SK-N-MC (cell line): ENCODE data around the gene KRTAP16-1.
"Not testable (repeated sequence)": the region's sequence is repeated elsewhere in the genome, so short reads cannot be mapped to it uniquely, and the experiment has no call there.

Experiments used
- DNase-seq: peaks from one replicate; pipeline ENCODE4 v3.0.0-alpha.2; 2011; ENCODE audit warnings: low read depth, low spot score
- H3K27ac ChIP-seq: fragments of 200-600 bp; sonication (generic); 2 replicates; pipeline ENCODE4 v1.5.1; 2016; ENCODE audit warnings: mixed run types
- H3K36me3 ChIP-seq: fragments of 200-600 bp; sonication (generic); 2 replicates; pipeline ENCODE4 v1.6.1; 2017; ENCODE audit warnings: antibody characterized with exemption, low read length, mixed read lengths; ENCODE audit not compliant: insufficient read depth
- H3K4me3 ChIP-seq: fragments of 200-600 bp; sonication (generic); 2 replicates; pipeline ENCODE4 v1.5.1; 2016
- H3K9ac ChIP-seq: fragments of 200-600 bp; sonication (generic); 2 replicates; pipeline ENCODE4 v1.8.0; 2017; ENCODE audit warnings: mixed run types, mixed read lengths; ENCODE audit not compliant: insufficient read length
- H3K9me3 ChIP-seq: fragments of 200-600 bp; sonication (generic); 2 replicates; pipeline ENCODE4 v1.6.1; 2017; ENCODE audit warnings: low read depth, mild to moderate bottlenecking, antibody characterized with exemption, low read length, moderate library complexity, mixed read lengths
- EZH2 ChIP-seq: fragments of 200-600 bp; sonication (generic); IDR thresholded peaks from one replicate; pipeline ENCODE4 v1.6.1; 2017; ENCODE audit warnings: antibody characterized with exemption
- FOXP2 ChIP-seq: optimal IDR thresholded peaks from 2 replicates; pipeline ENCODE3; 2011; ENCODE audit warnings: mild to moderate bottlenecking, moderate library complexity; ENCODE audit not compliant: insufficient read depth; ENCODE audit errors: extremely low read length, control extremely low read depth
- POLR2AphosphoS5 ChIP-seq: IDR thresholded peaks from 2 replicates; pipeline ENCODE4 v1.6.1; 2012; ENCODE audit warnings: mild to moderate bottlenecking, low read depth, low read length, borderline replicate concordance

Gene KRTAP16-1

DNA sequence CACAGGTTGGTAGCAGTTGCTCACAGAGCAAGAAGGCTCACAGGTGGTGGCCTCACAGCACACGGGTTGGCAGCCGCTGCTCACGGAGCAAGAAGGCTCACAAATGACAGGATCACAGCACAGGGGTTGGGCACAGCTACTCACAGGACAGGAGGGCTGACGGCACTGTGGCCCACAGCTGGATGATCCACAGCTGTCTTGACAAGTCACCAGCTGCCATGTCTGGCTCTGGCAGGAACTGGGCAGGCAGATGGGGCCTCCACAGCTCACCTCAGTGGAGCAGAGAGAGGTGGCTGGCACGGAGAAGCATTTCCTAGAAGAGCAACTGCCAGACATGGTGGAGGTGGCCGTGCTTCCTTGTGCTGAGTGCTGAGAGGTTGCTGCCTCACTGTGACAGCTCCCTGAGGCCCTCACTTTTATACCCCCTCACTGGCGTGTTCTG lies at the start of gene KRTAP16-1:
Gene KRTAP16-1, minus strand, starts transcription at position 392 of the 442 bp plus-strand sequence. Its CDS starts 56 bp downstream, at position 336.
- H3K36me3 ChIP-seq = no peaks in the 10 kb centered on the region
- no peak within 1 kb of the TSS for H3K9ac ChIP-seq
- no peak within 1 kb of the TSS for H3K27ac ChIP-seq
- no peak for DNase-seq
- no peaks in the 10 kb centered on the region for H3K9me3 ChIP-seq
- no peak within 1 kb of the TSS for H3K4me3 ChIP-seq
- TF ChIP-seq POLR2AphosphoS5 (no peak), EZH2 (no peak), FOXP2 (no peak)

- DNase-seq = no peak
- no peak overlapping the region for H3K27ac ChIP-seq
- H3K9ac ChIP-seq = no peak overlapping the region
- no peak for TF ChIP-seq FOXP2
- H3K36me3 ChIP-seq = no peaks in the 10 kb centered on the region
- H3K9me3 ChIP-seq = no peaks in the 10 kb centered on the region
- H3K4me3 ChIP-seq = no peak overlapping the region
These were observed 45.4 kb upstream of the KRTAP16-1 start for GRCh38 chr17:41354536-41354935.

GRCh38 chr17:41352597-41353366 lies 43.7 kb upstream of the KRTAP16-1 start:
- TF ChIP-seq FOXP2 (no peak), POLR2AphosphoS5 (no peak), EZH2 (no peak)
- Histone ChIP-seq H3K27ac (no peak overlapping the region), H3K4me3 (no peak overlapping the region), H3K36me3 (no peaks in the 10 kb centered on the region), H3K9ac (no peak overlapping the region), H3K9me3 (no peaks in the 10 kb centered on the region)
- no peak for DNase-seq

- Histone ChIP-seq H3K9me3 (no peaks in the 10 kb centered on the region), H3K4me3 (no peak overlapping the region), H3K9ac (no peak overlapping the region), H3K27ac (no peak overlapping the region), H3K36me3 (no peaks in the 10 kb centered on the region)
- DNase-seq = no peak
- TF ChIP-seq POLR2AphosphoS5 (no peak), EZH2 (no peak), FOXP2 (no peak)
These were observed 42.1 kb upstream of the KRTAP16-1 start for GRCh38 chr17:41351177-41351576.

GRCh38 chr17:41350381-41350878 lies 41.3 kb upstream of the KRTAP16-1 start, which contains the start of gene KRT33A:
TSS of gene KRT33A (minus strand) at chr17:41350828. CDS start at chr17:41350767, 61 bp downstream.
- not testable (repeated sequence) for H3K36me3 ChIP-seq, H3K27ac ChIP-seq, H3K9ac ChIP-seq, H3K4me3 ChIP-seq, H3K9me3 ChIP-seq, DNase-seq

- H3K4me3 ChIP-seq = no peak overlapping the region
- H3K9me3 ChIP-seq = no peaks in the 10 kb centered on the region
- no peak overlapping the region for H3K27ac ChIP-seq
- DNase-seq = no peak
- no peak overlapping the region for H3K9ac ChIP-seq
- H3K36me3 ChIP-seq = no peaks in the 10 kb centered on the region
- TF ChIP-seq EZH2 (no peak), FOXP2 (no peak), POLR2AphosphoS5 (no peak)
These were observed 39.0 kb upstream of the KRTAP16-1 start for GRCh38 chr17:41347869-41348760.

GRCh38 chr17:41346421-41346820 lies 37.3 kb upstream of the KRTAP16-1 start:
- H3K27ac ChIP-seq, DNase-seq, H3K9me3 ChIP-seq, H3K4me3 ChIP-seq, H3K9ac ChIP-seq, H3K36me3 ChIP-seq: not testable (repeated sequence)

DNA sequence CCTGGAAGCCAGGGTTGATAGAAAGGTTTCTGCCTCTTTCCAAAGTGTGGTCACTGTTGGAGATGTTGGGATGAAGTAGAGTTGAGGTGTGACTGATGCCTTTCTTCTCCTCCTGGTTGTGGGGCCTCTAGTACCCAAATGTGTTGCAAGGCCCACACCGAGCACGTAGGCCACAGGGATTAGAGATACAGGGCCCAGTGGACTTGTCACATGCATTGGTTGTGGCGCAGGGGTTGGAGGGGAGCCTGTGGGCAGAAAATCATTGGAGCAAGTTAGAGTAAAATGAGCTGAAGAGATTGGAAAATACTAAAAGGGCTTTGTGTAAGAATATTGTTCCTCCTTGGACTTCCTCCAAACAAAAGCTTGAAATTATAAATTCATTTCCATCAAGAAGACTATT lies 36.9 kb upstream of the KRTAP16-1 start:
- TF ChIP-seq EZH2 = no peak
- no peak for TF ChIP-seq POLR2AphosphoS5
- no peak for TF ChIP-seq FOXP2
- H3K9ac ChIP-seq = no peak overlapping the region
- H3K9me3 ChIP-seq = no peaks in the 10 kb centered on the region; the same call in 1 of the 2 replicates
- DNase-seq = no peak
- no peak overlapping the region for H3K4me3 ChIP-seq
- H3K36me3 ChIP-seq = no peaks in the 10 kb centered on the region
- H3K27ac ChIP-seq = no peak overlapping the region

GRCh38 chr17:41343029-41343428 lies 33.9 kb upstream of the KRTAP16-1 start:
- no peak overlapping the region for H3K9ac ChIP-seq
- TF ChIP-seq POLR2AphosphoS5 = no peak
- no peak for TF ChIP-seq FOXP2
- TF ChIP-seq EZH2 = no peak
- no peak for DNase-seq
- H3K9me3 ChIP-seq = no peaks in the 10 kb centered on the region; the same call in 1 of the 2 replicates
- H3K27ac ChIP-seq = no peak overlapping the region
- H3K4me3 ChIP-seq = no peak overlapping the region
- no peaks in the 10 kb centered on the region for H3K36me3 ChIP-seq
